Measurements from ENCODE around the gene MT1H.

- TF ChIP-seq CTCF (IDR thresholded peaks at IDR 0.05) (no peak), POLR2A (IDR thresholded peaks at IDR 0.05) (no peak), EP300 (IDR thresholded peaks at IDR 0.05) (no peak), POLR2AphosphoS5 (IDR thresholded peaks at IDR 0.05) (no peak)
Measured at GRCh38 chr16:56635441-56635967, 34.1 kb upstream of the MT1H start.
